Superior temporal gyrus (tissue), 1 donor: Measurements from ENCODE around the gene KIF13A.
"Not testable (repeated sequence)": the region's sequence is repeated elsewhere in the genome, so short reads cannot be mapped to it uniquely, and the experiment has no call there.

ENCODE experiments used
- DNase-seq: peaks from one replicate; pipeline ENCODE4 v3.0.0-alpha.2; 2016; ENCODE audit errors: extremely low spot score

The KIF13A gene

DNA sequence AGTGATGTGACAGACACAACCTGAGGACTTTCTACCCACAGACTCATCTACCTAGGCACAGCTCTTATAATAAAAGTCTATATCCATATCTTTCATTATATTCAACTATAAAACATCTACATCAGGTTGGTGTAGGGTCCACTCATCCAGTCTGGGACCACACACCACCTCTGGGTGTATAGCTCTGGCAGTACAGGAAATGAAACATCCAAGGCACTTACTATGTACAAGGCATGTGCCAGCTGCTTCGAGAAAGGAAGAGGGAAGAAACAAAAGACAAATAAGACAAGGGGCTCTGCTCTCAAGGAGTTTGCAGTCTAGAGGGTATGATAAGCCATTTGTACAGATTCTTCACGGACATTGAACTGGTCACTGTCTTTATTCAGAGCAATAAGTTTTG lies 18.6 kb downstream of the KIF13A start:
- DNase-seq = no peak

DNA sequence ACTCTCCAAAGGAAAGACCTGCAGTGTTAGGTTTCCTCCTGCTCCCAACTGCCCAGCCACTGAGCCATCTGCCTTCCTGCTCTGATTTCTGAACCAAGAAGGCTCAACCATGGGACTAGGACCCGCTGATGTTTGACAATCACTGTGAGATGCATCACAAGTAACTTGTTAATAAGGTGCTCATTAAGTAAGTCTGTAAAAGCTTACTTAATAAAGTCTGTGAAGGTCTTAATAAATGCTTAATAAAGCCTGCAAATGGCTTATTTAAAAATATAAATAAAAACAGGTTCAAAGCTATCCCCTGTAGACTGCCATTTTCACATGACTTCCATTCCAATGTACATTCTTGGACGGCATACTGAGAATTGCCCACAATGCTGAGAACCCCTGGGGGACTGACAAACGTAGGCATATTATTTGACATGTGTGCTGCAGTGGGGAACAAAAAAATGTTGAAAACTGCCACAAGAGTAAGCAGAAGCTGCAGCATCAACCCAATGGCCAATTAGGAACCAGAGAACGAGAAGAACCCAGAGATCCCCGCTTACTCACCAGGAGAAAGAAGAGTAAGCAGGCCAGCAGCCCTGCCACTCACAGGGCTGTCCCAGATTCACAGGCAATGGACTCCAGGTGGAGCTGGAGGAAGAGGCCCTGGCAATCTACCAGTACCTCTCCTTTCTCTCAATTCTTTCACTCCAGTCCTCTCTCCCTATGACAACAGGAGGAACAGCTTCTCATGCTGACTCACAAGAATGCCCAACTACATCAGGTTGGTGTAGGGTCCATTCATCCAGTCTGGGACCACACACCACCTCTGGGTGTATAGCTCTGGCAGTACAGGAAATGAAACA lies 19.5 kb downstream of the KIF13A start:
- DNase-seq = no peak

DNA sequence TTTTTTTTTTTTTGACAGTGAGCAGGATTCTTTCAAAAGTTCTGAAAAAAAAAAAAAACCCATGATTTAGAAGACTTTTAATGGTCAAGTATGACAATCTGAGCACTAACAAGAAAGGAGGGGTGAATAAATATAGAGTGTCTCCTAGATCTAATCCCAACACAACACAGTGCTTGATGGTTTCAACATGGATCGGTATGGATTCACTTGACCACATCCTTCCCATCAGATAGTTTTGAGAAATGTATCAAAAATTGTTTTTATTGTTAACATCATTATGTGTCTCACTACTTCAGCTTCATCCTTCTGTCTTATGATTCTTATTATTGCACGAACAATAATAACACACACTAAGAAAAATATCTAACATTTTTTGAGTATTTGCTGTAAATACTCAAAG lies 21.0 kb downstream of the KIF13A start:
- DNase-seq = no peak

DNA sequence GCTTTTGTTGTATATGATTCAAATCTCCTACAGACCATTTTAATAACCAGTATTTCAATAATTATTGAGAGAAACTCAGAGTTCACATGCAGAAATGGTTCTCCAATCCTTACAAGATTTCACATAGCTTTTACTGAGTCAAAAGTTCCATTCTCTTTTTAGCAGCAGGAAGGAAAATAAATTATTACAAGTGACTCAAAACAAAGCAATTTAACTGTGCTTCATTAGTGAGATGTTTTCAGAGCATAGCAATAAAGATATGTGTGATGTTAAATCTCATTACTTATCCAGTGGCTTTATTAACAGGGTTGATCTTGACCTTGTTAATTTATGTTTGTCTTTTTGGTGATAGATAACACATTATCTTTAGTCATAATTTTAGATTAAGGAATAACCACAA lies 22.0 kb downstream of the KIF13A start:
- no peak for DNase-seq

DNA sequence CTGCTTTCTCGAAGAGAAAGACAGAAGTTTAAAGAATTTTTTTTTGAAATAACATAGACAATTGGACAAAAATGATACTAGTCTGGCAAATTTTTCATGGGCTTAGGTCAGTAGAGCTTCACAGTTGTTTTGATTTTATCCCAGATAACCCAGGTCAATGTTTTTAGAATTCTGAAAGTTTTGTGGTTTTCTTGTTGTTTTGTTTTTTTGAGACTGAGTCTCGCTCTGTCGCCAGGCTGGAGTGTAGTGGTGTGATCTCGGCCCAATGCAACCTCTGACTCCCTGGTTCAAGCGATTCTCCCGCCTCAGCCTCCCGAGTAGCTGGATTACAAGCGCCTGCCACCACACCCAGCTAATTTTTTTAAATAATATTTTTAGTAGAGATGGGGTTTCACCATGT lies 22.8 kb downstream of the KIF13A start:
- no peak for DNase-seq

DNA sequence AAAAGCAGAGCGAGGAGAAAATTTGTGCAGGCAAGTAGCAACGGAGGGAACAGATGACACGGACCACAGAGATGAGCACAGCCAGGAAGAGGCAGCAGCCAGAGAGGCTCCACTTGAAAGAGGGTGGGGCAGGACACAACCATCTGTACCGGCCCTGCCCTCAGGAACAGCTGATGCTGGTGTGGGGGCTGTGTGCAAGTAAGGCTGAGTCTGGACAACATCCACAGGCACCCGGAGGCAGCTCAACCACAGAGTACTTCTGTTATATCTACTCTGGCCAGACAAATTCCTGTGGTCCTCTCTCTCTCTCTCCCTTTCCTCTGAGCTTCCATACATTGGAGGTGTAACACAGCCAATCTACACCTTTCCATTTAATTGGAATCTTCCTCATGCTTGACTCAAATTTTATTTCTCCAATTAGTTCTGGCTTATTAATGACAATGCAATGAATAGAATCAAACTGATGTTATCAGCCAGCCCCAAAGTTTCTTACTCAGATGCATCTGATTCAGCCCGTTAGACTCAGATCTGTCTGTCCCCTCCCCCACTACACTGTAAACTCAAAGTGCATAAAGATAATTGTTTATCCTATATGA lies 24.9 kb downstream of the KIF13A start:
- DNase-seq = no peak

DNA sequence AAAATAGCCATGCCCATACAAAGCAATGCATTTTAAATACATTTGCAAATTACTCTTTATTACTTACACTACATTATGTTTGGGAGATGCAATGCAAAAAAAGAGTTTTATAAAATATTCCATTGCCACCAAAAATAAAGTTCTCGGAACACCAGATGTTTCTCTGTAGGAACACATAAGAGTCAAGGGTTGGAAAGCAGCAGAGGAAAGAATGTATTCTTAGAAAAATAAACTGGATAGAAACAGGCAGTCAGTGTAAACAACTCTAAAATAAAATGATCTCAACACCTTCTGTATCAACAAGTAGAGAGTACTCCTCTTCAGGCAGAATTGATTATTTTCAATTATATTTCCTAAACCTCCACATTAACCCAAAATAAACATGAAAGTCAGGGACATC lies 28.1 kb downstream of the KIF13A start:
- DNase-seq = no peak

DNA sequence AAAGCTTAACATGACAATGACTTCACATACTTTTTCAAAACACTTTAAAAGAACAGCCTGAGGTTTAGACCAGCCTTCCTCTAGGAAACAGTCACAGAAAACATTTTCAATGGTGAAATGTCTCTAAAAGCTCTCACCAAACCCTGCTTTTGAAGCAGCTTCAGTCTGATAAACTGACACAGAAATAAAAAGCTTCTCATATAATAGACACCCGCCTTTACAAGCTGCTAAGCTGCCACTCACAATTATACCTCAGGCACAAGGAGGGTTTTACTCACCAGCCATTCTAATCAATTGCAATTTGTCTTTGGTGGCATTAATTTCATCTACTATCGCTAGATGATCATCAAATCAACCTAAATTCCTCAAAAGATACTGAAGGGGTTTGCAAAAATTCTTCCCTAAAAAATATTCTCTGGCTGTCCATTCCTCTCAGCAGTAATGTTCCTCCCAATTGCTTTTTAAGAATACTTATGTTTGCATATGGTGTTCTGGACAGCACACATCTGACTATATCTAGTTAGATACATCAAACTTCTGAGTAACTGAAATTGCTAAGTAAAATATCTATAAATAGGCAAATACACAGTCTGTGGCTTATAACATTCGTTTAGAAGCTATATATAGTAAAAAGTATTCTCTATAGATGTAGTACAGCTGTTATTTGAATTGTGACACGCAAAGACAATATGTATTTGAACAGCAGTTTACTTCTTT lies 29.4 kb downstream of the KIF13A start:
- DNase-seq = no peak

DNA sequence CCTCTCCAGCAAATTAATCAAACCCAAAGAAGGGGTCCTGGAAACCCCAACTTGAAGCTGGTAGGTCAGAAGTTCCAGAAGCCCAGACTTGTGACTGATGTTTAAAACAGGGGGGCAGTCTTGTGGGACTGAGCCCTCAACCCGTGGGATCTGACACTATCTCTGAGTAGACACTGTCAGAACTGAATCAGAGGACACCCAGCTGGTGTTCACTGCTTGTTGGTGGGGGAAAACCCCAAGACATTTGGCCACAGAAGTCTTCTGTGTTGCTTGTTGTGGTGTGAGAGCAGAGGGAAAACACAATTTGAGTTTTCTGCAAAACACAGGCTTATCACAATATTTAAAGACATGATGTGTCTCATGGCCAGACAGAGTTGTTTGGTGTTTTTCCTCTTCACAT lies 29.9 kb downstream of the KIF13A start:
- peak; percentile 36 for DNase-seq

DNA sequence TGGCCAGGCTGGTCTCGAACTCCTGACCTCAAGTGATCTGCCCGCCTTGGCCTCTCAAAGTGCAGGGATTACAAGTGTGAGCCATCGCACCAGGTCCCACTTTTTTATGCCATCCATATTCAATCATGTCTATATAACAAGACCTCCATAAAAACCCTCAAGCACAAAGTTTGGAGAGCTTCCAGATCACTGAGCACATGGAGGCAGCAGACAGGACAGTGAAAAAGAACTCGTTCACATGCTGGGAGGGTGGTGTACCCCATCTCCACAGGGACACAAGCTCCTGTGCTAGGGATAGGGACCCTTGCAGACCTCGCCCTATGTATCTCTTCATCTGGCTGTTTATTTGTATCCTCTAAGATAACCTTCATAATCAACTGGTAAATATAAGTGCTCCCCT lies 30.3 kb downstream of the KIF13A start:
- DNase-seq = no peak

DNA sequence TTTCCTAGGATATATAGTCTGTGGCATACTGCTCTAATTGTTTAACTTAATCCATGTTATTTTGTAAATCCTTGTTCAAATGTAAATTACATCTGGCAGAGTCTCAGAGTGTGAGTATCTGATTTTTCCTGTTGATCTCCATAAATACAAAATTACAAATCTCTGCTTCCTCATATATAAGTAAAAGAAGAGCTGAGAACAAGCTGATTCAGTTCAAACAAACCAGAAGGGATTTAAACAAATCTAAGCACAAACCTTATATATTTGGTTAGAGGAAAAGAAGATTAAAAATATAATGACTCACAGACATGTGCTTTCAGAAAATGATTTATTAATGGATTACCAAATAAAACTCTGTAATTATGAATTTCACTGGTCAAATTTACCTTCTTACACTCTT lies 37.3 kb downstream of the KIF13A start:
- no peak for DNase-seq

DNA sequence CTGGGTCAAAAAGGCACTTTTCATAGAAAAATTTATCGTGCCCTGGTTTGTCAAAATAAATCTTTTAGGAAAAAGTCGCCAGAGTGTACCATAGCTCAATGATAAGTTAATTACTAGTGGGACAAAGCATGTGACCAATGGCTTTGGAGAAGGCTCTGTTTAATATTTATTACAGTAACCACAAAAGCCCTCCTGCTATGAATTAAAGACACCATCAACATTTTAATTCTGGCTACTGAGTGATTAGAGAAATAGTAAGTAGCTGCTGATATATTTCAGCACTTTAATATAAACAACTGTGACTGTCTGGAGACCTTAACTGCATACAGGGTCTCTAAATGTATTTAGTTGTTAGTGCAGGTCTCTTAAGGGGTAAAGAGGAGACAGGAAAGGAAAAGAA lies 38.3 kb downstream of the KIF13A start:
- peak; percentile 22 for DNase-seq

DNA sequence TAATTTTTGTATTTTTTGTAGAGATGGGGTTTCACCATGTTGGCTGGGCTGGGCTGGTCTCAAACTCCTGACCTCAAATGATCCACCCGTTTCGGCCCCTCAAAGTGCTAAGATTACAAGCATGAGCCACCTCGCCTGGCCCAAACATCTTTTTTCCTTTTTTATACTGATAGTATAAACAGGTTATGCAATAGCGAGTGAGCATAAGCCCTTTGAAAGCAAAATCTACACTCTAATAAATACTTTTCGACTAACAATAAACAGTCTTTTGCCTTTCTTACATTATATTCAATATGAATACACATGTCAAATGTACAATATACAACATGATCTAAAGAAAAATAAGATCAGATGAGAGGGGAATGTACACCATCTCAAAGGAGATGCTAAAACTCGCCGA lies 38.7 kb downstream of the KIF13A start:
- no peak for DNase-seq

DNA sequence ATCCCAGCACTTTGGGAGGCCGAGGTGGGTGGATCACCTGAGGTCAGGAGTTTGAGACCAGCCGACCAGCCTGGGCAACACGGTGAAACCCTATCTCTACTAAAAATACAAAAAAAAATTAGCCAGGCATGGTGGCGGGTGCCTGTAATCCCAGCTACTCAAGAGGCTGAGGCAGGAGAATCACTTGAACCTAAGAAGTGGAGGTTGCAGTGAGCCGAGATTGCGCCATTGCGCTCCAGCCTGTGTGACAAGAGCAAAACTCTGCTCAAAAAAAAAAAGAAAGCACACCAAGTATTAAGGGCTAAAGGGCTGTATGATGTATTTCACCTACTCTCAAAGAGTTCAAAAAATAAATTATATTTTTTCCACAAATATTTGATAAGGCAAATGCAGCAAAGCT lies 39.9 kb downstream of the KIF13A start:
- not testable (repeated sequence) for DNase-seq

DNA sequence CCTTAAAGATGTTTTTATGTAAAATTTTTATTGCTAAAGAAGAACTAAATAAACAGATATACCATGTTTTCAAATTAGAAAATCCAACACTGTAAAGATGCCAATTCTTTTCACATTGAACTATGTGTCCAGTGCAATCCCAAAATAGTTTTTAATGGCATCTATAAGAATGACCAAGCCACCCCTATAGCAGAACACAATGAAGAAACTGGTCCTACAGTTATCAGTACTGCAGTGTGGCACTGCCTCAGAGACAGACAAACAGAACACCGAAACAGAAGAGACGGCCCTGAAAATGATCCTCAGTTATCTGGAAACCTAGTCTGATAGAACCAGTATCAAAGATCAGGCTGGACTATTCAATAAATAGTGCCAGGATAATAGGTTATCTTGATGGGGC lies 41.9 kb downstream of the KIF13A start:
- DNase-seq = peak; percentile 31

DNA sequence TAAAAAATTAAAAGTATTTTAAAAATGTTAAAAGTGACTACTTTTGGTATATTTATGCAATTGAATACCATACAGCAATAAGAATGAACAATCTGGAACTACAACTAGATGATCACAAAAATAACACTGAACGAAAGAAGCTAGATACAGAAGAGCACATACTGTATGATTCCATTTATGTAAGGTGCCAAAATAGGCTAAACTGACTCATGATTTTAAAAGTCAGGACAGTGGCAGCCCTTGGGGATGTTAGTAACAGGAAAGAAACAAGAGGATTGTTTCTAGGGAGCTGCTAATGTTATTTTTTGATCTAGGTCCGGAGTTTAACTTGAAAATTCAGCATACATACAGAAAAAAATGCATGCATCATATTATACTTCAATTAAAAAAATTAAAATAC lies 42.3 kb downstream of the KIF13A start:
- DNase-seq = peak; percentile 63

DNA sequence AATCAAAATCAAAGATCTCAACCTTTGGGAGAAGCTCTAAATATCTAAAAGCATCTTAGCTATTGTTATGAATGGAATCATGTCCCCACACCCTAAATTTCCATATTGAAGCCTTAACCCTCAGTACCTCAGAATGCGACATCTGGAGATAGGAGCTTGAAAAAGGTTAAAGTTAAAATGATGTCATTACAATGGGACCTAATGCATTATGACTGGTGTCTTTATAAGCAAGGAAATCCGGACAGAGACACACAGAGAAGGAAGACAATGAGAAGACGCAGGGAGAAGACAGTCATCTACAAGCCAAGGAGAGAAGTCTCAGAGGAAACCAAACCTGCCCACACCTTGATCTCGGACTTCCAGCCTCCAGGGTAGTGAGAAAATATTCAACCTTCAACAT lies 46.1 kb downstream of the KIF13A start:
- DNase-seq = no peak

DNA sequence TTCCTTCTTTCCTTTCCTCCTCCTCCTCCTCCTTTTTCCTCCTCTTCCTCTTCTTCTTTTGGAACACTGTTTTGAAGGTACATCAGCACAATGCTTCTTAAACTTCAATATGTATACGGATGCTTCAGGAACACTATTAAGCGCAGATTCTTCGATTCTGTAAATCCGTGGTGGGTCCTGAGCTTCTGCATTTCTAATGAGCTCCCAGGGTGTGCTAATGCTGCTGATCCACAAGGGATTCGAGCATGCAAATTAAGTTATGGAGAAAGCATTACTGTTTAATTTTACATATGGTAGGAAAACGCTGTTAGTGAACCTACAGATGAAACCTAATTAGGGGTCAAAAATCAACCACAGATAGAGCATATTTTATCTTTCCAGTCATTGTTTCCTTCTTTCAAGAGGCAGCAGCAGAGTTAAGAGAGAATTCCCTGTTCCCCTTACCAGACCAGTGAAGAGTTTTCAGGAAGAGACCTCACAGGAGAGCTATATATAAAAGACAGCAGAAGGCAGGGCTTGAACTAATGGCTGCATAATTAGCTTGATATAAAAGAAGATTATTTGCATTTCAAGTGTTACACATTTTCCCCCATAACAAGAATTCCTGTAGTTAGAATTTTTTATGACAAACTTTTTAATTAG lies 47.2 kb downstream of the KIF13A start:
- DNase-seq = no peak

DNA sequence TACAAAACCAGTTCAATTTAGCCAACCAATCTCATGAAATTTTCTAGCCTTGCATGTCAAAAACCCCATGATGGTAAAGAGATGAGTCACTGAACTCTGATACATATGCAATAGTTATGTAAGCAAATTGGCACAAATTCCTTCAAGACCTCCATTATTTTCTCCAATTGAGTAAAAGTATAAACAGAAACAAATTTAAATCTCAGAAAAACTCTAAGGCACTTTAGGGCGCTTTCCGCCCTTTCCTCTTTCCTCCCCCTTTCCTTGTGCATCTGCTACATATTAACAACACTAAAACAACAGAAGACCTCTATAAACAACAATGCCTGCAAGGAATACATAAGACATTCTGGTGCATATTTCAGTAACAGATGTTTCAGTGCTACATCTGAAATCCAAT lies 48.5 kb downstream of the KIF13A start:
- DNase-seq = no peak

DNA sequence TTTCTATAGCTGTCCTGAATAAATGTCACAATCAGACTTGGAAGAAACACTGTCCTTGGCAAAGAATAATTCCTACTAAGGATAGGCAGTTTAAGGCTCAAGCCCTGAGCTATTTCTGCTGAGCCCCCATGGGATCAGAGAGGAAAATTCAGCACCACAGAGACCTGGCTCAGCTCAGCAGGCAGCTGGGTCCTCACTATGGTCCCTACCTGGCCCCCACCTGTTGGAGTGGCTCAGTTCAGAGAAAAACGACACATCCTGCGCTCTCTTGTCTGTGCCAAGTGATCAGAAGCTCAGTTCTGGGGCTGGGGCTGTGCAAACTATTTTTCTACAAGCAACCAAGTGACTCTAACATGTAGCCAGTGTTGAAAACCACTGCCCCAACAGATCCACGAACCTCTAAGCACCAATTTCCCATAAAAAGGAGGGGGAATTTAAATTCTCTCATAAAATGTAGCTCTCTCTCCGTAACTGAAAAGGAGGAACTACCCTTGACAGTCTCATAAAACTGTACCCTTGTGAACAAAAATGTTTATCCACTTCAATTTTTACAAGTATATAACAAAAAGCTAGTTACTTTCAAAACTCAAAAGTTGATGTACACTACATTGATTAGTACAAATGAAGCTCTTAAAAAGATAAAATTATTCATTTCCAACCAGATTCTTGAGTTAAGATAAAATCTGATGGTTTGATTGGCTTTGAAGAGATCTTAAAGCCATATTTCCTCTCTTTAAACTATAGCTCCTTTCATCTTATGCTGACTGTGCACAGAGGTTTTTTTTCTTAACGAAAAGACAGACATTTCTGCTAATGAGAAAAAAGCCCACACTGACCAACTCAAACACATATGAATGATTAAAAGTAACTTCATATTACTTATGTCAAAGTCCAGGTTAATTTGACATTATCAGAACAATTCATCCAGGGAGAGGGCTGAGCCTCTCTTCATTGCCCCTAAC lies 52.0 kb downstream of the KIF13A start:
- DNase-seq = no peak

DNA sequence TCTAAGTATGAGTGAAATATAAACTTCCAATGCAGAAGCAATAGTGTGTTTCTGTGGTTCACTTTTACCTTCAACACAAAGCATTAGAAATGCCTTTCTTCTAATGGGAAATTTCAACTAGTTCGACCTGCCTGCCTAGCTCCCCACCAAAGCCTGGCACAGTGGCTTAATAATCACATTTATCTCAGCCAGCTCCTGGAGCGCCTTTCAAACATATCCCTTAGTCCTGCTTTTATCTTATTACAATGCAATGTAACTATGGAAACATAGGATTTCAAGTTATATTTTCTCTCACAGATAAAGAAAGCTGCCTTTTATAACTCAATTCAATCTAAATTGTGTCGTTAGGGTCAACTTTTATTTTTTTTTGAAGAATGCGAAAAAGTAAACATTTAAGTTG lies 53.7 kb downstream of the KIF13A start:
- DNase-seq = peak; percentile 11
